HL-60/S4 (cell line): ENCODE results near the gene PRDM11.

Experiments used
- in situ Hi-C: fragments of 300-500 bp; cut with MboI; formaldehyde crosslinking; loops from 2 replicates; pipeline ENCODE4 v1.14.3; 2022; ENCODE audit warnings: low sequenced_read_pairs

The PRDM11 gene

DNA sequence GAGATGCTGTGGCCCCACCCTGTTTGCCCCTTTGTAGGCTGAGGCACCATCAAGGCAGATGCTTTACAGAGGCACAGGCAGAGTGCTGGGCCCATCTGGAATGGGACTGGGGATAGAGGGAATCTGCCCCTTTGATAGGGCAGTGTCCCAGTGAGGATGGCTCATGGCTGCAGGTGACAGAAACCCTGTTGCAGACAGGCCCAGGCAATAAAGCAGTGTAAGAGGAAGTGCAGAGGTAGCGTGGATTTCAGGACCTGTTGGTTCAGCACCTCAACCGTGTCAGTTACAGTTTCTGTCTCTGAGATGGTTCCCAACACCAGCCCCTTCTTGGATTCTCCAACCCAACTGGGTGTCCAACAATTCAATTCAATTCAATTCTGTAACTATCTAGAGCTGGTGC, 25.1 kb downstream of the PRDM11 start:
- in situ Hi-C loops: no loop called here

DNA sequence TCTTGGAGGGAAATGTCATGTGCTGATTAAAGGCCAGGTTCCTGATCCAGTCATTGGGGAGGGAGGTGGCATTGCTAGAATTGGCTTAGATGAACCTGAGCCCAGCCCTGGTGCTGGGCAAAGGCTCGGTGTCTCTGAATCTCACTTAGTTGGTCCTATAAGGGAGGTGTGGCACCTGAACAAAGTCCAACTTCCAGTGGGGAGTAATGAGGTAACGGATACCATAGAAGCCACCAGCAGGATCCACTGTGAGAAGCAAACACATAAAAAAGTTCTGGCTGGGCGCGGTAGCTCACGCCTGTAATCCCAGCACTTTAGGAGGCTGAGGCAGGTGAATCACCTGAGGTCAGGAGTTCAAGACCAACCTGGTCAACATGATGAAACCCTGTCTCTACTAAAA, 26.6 kb downstream of the PRDM11 start:
- in situ Hi-C loops: no loop called here

DNA sequence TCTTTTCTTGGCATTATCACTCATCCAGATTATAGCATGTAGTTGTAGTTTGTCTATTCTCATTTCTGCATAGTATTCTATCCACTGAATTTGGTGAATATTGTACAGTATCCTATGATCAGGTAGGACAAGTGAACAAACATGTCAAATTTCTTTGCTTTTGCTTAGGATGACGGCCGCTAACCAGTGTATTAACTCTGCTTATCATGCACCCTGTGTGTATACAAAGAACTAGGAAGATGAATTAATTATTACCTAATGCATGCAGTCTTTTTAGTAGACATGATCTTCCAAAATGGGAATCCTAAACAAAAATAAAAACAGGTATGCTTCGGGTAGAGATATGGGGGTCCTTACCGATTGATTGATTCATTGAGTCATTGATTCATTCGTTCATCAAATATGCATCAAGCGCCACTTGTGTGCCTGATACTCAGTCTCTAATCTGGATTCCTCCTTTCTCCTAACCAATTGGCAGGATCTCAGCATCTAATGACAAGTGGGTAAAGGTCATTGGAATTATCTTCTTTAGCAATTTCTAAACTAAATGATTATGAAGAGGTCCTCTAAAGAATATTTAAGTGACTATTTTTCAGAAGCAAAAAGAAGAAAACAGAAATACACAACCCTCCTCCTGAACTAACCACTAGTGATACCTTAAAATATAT, 27.9 kb downstream of the PRDM11 start:
- in situ Hi-C loops: no loop called here

DNA sequence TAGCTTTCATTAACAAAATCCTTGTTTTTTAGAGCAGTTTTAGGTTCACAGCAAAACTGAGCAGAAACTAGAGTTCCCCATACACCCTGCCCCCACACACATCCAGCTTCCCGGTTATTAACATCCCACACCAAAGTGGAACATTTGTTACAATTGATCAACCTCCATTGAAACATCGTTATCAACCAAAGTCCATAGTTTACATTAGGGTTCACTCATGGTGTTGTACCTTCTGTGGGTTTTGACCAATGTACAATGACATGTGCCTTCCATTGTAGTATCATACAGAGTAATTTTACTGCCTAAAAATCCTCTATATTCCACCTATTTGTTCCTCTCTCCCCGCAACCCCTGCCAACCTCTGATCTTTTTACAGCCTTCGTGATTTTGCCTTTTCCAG, 28.5 kb downstream of the PRDM11 start:
- in situ Hi-C loops: no loop called here

DNA sequence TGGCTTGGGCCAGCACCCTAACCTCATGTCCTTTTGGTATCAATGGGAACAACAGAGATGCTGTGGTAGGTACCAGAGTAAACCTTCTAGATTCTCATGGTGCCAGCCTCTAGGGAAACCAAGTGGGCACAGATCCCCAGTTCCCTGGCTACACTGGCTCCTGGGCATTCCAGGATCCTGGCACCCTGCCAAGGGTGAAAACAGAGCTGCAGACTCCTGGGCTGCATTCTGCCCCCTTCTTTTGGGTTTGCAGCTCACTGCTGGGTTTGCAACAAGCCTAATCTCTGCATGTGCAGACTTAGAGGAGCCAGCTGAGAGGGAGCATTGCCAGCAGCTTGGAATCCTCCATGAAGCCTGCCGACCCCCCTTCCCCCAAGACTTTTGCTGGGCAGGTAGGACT, 30.6 kb downstream of the PRDM11 start:
- in situ Hi-C loops: no loop called here

DNA sequence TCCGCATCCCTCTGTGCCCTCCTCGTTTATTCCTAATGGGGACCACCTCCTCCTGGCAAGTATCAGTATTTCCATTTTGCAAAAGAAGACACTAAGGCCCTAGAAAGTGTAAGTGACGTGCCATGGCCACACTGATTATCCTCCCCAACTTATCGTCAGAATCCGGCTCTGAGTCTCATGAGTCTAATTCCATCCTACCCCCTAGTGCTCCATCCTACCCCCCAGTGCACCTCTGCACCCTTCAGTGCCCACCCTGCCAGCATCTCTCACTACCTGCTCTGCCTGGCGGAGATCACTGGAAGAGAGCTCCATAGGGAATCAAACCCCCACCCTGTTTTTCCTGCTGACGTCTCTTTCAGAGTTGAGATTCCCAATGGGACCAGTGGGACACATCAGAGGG, 31.8 kb downstream of the PRDM11 start:
- in situ Hi-C loops: no loop called here

DNA sequence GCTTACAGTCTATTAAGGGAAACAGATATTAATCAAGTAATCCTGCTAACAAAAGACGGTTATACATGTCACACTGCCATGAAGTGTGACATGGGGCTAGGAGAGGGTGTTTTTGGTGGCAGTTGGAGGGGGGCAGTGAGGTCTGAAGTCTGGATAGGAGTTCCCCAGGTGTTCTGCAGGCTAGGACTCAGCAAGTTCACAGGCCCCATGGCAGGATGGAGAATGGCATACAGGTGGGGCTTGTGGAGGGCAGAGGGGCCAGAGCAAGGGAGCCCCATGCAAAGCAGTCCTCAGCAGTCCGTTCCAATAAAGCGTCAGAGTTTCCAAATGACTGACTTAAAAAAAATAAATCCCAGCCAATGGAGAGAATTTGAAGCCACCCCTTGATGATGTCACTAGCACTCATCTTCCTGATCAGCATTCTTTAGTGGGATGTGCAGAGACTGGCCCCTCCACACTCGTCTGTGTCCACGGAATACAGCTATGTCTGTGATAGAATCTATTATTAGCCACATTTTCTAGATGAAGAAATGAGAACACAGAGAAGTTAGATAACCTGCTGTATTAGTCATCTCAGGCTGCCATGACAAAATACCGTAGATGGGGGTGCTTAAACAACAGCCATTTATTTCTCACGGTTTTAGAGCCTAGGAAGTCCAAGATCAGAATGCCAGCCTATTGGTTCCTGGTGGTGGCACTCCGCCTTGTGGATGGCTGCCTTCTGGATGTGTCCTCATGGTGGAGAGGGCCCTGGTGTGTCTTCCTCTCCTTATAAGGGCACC, 32.6 kb downstream of the PRDM11 start:
- in situ Hi-C loops: no loop called here

DNA sequence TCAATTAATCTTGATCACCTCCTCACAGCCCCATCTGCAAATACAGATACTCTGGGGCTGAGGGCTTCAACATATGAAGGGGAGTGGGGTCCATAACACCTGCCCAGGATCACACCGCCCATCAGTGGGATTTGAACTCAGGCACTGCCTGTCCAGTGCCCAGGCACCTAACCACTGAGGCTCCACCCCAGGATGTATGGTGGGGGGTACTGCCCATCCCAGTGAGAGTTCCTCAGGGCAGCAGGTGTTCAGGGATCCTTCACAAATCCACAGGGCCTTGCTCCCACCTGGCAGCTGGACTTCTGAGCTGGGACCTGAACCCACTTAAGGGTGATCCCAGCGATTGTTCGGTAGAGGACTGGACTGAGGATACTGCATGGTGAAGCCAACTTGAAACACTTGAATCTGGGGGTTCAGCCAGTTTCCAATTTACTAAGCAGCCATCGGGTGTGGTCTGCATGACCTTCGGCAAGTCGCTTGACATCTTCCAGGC, 33.3 kb downstream of the PRDM11 start:
- in situ Hi-C loops: no loop called here

DNA sequence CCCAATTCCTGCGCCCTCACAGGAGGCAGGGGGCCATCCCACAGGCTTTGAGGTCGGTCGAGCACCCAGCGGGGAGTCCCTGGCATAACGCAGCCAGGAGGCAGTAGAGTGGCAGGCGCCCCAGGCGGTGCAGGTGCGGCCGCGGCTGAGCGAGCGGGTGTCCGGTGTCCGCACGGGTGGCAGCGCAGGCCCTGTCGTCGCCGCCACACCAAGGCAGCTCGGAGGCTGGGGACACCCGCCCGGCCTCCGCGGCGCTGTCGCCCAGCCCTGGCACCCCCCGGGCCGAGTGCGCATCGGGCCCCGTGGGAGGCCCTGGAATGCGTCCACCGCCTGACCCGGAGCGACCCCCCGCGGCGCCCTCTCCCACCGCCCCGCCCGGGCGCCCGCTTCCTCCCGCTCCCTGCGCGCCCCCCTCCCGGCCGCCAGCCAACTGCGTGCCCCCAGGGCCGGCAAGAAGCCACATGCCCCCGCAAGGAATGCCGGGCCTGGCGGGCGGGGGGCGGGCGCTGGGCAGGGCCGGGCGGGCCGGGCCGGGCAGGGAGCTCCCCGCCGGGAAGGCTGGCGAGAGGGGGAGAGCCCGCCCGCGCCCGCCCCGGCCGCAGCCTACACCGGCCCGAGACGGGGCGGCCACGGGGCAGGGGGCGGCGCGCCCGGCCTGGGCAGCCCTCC, 33.9 kb downstream of the PRDM11 start:
- in situ Hi-C loops: no loop called here

DNA sequence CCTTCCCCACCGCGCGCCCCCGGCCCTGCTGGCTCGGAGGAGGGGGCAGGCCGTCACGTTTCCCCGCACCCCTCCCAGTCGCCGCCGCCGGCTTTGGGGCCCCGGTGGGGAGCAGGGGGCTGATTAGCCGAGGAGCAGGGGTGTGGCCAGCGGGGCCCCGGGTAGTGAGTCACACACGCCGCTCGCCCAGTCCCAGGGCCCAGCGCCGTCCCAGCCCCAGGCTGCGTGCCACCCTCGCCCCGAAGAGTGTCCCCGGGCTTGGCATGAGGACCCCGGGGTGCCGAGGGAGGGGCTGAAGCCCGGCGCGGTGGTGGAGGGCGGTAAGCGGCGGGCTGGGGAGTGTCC, 34.4 kb downstream of the PRDM11 start:
- in situ Hi-C loops: no loop called here

DNA sequence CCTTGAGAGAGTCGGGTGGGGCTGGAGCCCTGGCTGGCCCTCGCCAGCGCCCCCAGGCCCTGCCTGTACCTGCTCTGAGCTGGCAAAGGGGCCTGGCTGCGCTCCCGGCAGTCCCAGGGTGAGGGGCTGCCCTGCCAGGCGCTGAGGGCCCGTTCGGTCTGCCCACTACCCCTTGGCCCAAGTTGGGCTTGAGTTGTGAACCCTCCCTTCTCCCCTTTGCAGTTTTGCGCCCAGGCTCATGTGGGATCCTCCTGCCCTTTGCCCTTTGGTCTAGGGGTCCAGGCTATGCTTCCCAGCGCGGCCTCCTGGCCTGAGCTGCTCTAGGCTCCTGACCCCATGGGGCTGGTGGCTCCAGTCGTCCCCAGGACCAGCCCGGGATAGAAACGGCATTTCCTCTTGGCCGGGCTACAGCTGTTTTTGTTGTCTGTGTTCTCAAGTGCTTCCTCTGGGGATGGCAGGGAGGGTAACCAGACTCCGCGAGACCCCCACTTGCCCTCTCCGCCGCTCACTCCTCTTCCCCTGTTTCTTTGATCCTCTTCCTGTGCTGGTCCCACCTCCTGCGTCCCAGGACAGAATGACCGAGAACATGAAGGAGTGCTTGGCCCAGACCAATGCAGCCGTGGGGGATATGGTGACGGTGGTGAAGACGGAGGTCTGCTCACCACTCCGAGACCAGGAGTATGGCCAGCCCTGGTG, 34.9 kb downstream of the PRDM11 start:
- in situ Hi-C loops: no loop called here

DNA sequence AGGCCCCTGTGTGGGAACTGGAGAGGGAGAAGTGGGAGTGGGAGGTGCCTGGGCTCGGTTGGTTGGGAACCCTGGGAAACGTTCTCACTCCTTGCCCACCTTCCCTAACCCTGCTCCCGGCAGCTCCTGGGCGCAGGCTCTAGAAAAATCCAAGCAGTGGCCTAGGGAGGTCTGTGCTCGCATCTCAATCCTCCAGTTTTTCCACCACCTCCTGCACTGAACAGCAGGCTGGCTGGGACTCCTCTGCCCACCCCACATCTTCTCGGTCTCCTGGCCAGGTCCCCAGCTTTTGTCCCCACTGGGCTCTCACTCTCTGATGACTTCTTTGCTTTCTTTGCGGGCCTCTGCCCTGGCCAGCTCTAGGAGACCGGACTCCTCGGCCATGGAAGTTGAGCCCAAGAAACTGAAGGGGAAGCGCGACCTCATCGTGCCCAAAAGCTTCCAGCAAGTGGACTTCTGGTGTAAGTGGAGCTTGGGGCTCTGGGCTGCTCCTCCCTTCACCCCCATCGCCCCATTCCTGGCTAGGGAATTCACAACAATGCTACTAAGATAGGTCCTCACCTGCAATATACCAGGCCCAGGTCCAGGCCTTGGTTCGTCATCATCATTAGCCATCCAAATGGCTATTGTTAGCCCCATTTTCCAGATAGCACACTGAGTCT, 35.6 kb downstream of the PRDM11 start:
- in situ Hi-C loops: no loop called here

DNA sequence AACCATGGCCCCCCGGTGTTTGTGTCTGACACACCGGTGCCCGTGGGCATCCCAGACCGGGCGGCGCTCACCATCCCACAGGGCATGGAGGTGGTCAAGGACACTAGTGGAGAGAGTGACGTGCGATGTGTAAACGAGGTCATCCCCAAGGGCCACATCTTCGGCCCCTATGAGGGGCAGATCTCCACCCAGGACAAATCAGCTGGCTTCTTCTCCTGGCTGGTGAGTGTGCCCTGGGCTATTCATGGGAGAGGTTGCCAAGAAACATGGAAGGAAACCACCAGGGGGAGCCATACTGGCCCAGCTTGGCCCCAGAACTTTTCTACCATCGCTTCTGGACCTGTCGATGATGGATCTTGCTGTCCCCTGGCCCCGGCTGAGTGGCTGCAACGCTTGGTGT, 36.5 kb downstream of the PRDM11 start:
- in situ Hi-C loops: no loop called here

DNA sequence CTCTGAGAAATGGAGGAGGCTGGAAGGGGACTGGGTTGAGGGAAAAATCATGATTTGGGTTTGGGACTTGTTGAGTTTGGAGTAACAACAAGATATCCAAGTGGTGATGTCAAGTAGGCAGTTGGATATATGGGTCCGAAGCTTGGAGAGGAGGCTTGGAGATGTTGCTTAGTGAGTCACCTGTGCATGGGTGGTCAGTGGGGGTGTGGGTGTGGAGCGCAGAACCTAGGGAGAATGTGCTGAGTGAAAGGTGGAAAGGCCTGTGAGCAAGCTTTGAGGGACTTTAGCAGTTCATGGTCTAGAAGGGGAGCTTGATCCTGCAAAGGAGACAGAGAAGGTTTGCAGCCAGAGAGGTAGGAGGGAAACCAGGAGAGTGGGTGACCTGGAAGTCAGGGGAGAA, 38.2 kb downstream of the PRDM11 start:
- in situ Hi-C loops: no loop called here

DNA sequence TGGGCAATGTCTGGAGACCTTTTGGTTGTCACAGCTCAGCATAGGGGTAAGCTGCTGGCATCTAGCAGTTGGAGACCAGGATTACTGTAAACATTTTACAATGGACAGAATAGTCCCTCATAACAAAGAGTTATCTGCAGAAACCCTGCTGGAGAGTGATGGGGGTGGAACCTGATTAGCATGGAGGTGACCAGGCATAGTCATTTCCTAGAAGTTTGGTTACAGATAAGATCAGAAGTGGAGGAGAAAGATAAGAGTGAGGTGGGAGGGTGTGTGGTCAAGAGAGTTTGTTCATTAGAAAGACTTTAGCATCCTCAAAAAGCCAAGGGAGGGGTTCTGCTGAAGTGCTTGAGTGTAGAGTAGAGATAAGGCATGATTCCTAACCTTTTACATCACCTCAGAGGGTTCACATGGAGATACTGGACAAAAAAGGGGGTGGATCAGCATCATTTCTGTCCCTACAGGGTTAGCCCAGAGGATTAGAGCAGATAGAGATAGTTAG, 38.8 kb downstream of the PRDM11 start:
- in situ Hi-C loops: no loop called here

DNA sequence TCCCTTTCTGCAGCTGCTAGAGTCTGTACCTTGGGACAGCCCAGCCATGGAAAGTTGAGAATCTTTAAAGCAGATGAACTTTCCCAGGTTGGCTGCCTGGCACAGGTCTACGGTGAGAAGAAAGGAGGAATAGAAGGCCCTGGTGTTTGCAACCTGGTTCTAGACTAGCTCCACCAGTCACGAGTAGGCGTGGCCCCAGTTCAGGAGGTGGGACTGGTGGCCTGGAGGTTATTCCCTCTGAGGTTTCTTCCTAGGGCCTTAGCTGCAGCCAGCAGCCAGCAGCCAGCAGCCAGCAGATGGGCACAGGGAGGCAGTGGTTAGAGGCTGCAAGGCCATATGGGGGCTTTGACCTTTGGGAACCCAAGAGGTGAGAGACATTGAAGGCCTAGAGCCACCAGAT, 40.9 kb downstream of the PRDM11 start:
- in situ Hi-C loops: no loop called here

DNA sequence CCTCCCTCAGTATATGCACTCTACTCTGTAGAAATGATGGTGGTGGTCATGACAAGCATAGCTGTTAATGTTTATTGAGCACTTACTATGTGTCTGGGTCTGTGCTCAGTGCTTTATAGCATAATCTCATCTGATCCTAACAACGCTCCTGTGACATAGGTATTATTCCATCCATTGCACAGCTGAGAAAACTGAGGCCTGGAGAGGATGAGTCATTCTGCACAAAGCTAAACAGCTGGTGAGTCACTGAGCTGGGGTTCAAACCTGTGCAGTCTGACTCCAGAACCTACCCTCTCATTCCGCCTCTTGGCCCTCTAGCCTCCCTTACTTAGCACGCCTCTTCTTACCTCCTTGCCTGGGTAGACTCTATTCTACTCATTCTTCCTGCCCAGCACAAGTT, 41.7 kb downstream of the PRDM11 start:
- in situ Hi-C loops: no loop called here

DNA sequence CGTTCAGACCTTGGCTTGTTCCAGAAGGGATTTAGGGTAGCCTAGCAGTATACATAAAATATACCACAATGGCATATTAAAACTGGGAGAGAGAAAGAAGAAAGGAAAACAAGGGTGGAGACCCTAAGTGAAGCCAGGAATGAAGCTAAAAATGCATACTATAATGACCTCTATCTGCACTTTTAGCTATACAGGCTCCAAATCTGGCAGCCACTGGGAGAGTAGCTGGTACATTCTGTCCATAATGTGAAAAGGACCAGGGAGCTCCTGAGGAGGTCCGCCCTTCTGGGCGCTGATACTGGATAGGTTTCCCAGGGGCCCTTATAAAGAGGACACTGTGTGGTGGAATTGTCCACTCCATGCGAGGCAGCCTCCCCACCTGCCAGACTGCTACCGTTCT, 42.8 kb downstream of the PRDM11 start:
- in situ Hi-C loops: no loop called here

DNA sequence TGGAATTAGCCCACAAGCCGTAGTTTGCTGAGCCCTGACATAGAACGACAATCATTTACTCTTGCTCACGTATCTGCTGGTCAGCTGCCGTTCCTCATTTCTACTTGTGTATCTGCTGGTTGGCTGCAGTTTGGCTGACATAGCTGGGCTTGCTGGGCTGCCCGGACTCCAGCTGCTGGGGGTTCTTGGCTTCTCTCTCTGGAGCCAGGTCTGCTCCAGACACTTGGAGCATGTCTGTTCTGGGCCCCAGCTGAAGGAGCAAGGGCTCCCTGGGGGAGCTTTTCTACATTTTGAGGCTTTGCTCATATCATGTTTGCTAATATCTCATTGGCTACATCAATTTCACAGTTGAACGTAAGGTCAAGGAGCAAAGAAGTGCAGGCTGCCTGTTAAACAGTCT, 47.3 kb downstream of the PRDM11 start:
- in situ Hi-C loops: no loop called here

DNA sequence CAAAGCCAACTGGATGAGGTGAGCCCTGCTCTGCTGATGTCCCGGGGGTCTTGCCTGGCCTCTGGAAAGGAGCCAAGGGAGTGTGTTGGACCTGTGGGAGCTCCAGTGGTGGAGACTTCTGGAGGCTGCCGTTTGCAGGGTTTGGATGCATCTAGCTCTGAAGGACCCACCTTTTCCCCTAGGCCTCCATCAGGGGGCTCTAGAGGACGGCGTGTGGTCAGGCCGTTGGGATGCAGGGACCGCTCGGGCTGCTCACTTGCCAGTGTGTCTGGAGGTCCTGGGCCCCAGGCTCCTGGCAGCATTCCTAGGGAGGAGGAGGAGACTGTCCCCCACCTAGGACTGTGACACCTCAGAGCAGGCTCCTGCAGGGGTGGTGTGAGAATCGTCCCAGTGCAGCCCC, 58.3 kb downstream of the PRDM11 start:
- in situ Hi-C loops: no loop called here

DNA sequence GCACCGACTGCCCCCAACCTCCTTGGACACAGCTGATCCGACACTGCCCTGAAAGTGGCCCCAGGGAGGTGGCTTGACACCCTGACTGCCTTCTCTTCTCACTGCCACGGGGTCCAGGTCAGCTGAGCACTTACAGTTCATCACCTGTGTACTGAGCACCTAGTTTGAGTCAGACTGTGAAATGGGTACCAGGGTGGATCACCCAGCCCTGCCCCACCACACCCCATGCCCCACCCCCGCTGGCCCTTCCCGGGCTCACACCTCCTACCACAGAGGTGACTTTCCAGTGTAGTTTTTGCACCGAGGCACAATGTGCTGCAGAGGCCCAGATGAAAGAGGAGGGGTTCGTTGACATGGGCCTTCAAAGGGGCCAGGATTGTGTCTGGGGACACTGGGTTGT, 59.5 kb downstream of the PRDM11 start:
- in situ Hi-C loops: no loop called here
